ENCODE data around the gene MYOZ2. TPM values are rescaled to one million over a fixed set of nuclear protein-coding genes. Genes with fewer than 3 reads are reported as not detected.
A peak's percentile ranks its signal among the peaks of the same experiment; 100 is the strongest.

The MYOZ2 gene
- total and polyA plus RNA-seq, 2 of the 13 experiments (the other 11 are each of a cell fraction or from before 2014, with no cell fraction given): 0.03 TPM; not detected in 1

DNA sequence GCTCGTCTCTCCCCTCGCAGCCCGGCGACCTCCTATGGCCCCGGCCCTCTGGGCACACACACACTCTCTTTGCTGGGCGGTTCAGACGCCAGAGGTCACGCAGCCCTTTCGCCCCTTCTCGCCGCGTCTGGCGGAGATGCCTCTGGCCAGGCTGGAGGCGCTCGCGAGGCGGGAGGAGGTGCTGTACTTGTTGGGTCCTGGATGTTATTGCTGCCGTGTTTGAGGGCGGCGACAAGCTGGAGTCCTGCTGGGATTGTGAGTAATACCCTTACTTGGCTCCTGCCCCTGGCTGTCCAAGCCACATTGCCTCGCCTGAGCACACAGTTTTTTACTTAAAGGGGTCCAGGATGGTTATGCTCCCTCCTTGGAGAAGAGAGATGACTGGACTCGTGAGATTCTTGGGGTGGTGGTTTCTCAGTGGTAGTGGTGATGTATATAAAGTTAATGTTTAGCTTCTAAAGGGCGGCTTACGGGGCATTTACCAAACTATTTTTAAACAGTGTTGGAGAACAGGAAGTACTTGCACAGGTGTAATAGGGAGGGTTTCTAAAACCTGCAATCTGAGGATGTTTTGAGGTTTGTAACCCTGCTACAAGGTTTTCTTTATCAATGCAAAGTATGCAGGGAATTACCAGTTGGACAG lies 77.5 kb downstream of the MYOZ2 start (continued):
- TF ChIP-seq, protein P1, sequence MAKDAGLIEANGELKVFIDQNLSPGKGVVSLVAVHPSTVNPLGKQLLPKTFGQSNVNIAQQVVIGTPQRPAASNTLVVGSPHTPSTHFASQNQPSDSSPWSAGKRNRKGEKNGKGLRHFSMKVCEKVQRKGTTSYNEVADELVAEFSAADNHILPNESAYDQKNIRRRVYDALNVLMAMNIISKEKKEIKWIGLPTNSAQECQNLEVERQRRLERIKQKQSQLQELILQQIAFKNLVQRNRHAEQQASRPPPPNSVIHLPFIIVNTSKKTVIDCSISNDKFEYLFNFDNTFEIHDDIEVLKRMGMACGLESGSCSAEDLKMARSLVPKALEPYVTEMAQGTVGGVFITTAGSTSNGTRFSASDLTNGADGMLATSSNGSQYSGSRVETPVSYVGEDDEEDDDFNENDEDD (CRISPR knock-in tag; IDR thresholded peaks at IDR 0.05; ENCODE audit: borderline replicate concordance): peak; percentile 68; the same call in 1 of the 2 replicates
- TF ChIP-seq FOXA1 (IDR thresholded peaks at IDR 0.05) (no peak), FOXA1 (CRISPR knock-in tag; IDR thresholded peaks at IDR 0.05) (no peak), ZNF776 (CRISPR knock-in tag; IDR thresholded peaks at IDR 0.05) (no peak), GABPA (IDR thresholded peaks at IDR 0.05; ENCODE audit: low read depth, low read length) (no peak), GABPA (CRISPR knock-in tag; IDR thresholded peaks at IDR 0.05; ENCODE audit: low read depth) (no peak; the same call in 1 of the 2 replicates), KAT8 (CRISPR knock-in tag; IDR thresholded peaks at IDR 0.05) (no peak), ZNF614 (CRISPR knock-in tag; IDR thresholded peaks at IDR 0.05; ENCODE audit: borderline replicate concordance) (peak; percentile 22), CAMTA2 (CRISPR knock-in tag; IDR thresholded peaks at IDR 0.05; ENCODE audit: borderline replicate concordance) (no peak), ZBTB8A (CRISPR knock-in tag; IDR thresholded peaks at IDR 0.05; ENCODE audit: borderline replicate concordance, low read depth) (no peak), ZNF557 (CRISPR knock-in tag; IDR thresholded peaks at IDR 0.05) (no peak), ZNF605 (CRISPR knock-in tag; IDR thresholded peaks at IDR 0.05) (peak; percentile 71; the same call in 1 of the 2 replicates), NBN (conservative IDR thresholded peaks at IDR 0.05) (no peak), MEIS2 (CRISPR knock-in tag; IDR thresholded peaks at IDR 0.05) (no peak), ZNF282 (IDR thresholded peaks at IDR 0.05; ENCODE audit: partially characterized antibody) (no peak), PRPF4 (IDR thresholded peaks at IDR 0.05; ENCODE audit: low read depth, low read length, poor library complexity, severe bottlenecking) (no peak), ZNF749 (CRISPR knock-in tag; IDR thresholded peaks at IDR 0.05; ENCODE audit: borderline replicate concordance) (0 out of 2 replicates have a peak, but pooled peaks have one; percentile 49)
- TF ChIP-seq, protein P2, sequence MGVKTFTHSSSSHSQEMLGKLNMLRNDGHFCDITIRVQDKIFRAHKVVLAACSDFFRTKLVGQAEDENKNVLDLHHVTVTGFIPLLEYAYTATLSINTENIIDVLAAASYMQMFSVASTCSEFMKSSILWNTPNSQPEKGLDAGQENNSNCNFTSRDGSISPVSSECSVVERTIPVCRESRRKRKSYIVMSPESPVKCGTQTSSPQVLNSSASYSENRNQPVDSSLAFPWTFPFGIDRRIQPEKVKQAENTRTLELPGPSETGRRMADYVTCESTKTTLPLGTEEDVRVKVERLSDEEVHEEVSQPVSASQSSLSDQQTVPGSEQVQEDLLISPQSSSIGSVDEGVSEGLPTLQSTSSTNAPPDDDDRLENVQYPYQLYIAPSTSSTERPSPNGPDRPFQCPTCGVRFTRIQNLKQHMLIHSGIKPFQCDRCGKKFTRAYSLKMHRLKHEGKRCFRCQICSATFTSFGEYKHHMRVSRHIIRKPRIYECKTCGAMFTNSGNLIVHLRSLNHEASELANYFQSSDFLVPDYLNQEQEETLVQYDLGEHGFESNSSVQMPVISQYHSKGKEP (CRISPR knock-in tag; IDR thresholded peaks at IDR 0.05): no peak
- TF ChIP-seq, protein P3, sequence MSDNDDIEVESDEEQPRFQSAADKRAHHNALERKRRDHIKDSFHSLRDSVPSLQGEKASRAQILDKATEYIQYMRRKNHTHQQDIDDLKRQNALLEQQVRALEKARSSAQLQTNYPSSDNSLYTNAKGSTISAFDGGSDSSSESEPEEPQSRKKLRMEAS (IDR thresholded peaks at IDR 0.05): peak; percentile 74
- TF ChIP-seq, protein P4, sequence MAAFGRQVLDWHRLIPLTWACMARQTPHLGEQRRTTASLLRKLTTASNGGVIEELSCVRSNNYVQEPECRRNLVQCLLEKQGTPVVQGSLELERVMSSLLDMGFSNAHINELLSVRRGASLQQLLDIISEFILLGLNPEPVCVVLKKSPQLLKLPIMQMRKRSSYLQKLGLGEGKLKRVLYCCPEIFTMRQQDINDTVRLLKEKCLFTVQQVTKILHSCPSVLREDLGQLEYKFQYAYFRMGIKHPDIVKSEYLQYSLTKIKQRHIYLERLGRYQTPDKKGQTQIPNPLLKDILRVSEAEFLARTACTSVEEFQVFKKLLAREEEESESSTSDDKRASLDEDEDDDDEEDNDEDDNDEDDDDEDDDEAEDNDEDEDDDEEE (CRISPR knock-in tag; IDR thresholded peaks at IDR 0.05): peak; percentile 5
- TF ChIP-seq, protein P5, sequence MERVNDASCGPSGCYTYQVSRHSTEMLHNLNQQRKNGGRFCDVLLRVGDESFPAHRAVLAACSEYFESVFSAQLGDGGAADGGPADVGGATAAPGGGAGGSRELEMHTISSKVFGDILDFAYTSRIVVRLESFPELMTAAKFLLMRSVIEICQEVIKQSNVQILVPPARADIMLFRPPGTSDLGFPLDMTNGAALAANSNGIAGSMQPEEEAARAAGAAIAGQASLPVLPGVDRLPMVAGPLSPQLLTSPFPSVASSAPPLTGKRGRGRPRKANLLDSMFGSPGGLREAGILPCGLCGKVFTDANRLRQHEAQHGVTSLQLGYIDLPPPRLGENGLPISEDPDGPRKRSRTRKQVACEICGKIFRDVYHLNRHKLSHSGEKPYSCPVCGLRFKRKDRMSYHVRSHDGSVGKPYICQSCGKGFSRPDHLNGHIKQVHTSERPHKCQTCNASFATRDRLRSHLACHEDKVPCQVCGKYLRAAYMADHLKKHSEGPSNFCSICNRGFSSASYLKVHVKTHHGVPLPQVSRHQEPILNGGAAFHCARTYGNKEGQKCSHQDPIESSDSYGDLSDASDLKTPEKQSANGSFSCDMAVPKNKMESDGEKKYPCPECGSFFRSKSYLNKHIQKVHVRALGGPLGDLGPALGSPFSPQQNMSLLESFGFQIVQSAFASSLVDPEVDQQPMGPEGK (CRISPR knock-in tag; IDR thresholded peaks at IDR 0.05): 0 out of 2 replicates have a peak, but pooled peaks have one; percentile 21
- TF ChIP-seq, protein P6, sequence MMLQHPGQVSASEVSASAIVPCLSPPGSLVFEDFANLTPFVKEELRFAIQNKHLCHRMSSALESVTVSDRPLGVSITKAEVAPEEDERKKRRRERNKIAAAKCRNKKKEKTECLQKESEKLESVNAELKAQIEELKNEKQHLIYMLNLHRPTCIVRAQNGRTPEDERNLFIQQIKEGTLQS (CRISPR knock-in tag; IDR thresholded peaks at IDR 0.05): no peak

Measured in HepG2 (cell line).